ENCODE results near the gene KCNE5. TPM values are rescaled to one million over a fixed set of nuclear protein-coding genes. Genes with fewer than 3 reads are reported as not detected.
A peak's percentile ranks its signal among the peaks of the same experiment; 100 is the strongest.

Gene KCNE5
- total and polyA plus RNA-seq, 9 of the 15 experiments (the other 6 are each of a cell fraction or from before 2014, with no cell fraction given): 0.08 to 0.38 (median 0.21) TPM; not detected in 1

DNA sequence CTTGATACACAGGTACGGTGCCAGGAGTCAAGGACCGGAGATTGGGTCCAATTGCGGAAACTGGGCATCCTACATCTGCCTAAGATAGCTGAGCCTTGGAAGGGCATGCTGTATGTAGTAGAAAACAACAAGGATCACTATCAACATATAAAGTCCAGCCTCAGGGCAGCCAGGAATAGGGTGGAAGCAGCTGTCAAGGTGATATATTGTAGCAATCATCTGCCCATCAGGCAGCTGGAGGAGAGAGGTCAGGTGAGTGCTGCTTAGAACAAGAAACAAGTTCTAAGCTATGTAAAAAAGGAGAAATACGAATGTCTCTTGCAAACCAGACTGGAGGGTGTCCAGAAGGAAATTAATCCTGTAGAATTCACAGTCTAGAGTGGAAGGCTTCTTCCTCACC lies 34.8 kb downstream of the KCNE5 start:
- H3K4me3 ChIP-seq: no peak overlapping the region
- ChIA-PET CTCF (ENCODE audit: low intra/inter-chr PET ratio) (interaction anchor here (0.6 kb wide), 1 partner anchor 1748 kb away, joined by 3 read pairs; no protein-coding TSS in a partner anchor), POLR2A (no interaction called here)
- H2AFZ ChIP-seq (ENCODE audit: low read depth, low read length): no peak overlapping the region
- H4K20me1 ChIP-seq (replicated peaks; ENCODE audit: control insufficient read depth, insufficient read depth, low read length): no peaks in the 10 kb centered on the region
- FAIRE-seq: no peak
- no peaks in the 10 kb centered on the region for H3K9me3 ChIP-seq (replicated peaks; ENCODE audit: control insufficient read depth, insufficient read depth, low read depth, low read length)
- H3K27ac ChIP-seq (ENCODE audit: extremely low read depth, low read depth, low read length): no peak overlapping the region
- no TSS peak for BruUV-seq (replicated peaks)
- DNase-seq (ENCODE audit: extremely low read depth in 1 of 4, low spot score in 3 of 4): no peak
- intact Hi-C loops (cut with micrococcal nuclease) (no loop called here), in situ Hi-C loops (cut with MboI) (no loop called here)
- H3K36me3 ChIP-seq (ENCODE audit: control insufficient read depth, insufficient read depth, low read length): no peaks in the 10 kb centered on the region
- no peaks in the 10 kb centered on the region for H3K4me1 ChIP-seq (replicated peaks in 1 of 2; ENCODE audit: control insufficient read depth in 2 of 2, insufficient read depth in 2 of 2, low read length in 2 of 2)
- no peak for TF ChIP-seq ARNT (IDR thresholded peaks at IDR 0.05)
- TF ChIP-seq DLX4 (CRISPR knock-in tag; IDR thresholded peaks at IDR 0.05): no peak
- peak; percentile 60 for TF ChIP-seq MEIS2 (IDR thresholded peaks at IDR 0.05; ENCODE audit: partially characterized antibody)
- TF ChIP-seq TAF7 (tag; IDR thresholded peaks at IDR 0.05): no peak
- TF ChIP-seq FOS (IDR thresholded peaks at IDR 0.05; ENCODE audit: extremely low read depth, insufficient read length): no peak
- H3K27me3 ChIP-seq (ENCODE audit: control insufficient read depth in 2 of 2, insufficient read depth in 2 of 2, low read length in 2 of 2): peaks cover 0 to 12% of the 10 kb centered on the region in 2 experiments; a peak in 3 of 5 replicates
- no peaks in the 10 kb centered on the region for H3K79me2 ChIP-seq (ENCODE audit: control insufficient read depth, insufficient read depth, low read length)
- H3K9ac ChIP-seq (ENCODE audit: insufficient read depth in 1 of 2, low read depth in 2 of 2, low read length in 2 of 2): no peak overlapping the region
- no peak overlapping the region for H3K4me2 ChIP-seq (ENCODE audit: insufficient read depth, low read length)
- H3K9me1 ChIP-seq (ENCODE audit: control insufficient read depth, insufficient read depth, low read length): no peaks in the 10 kb centered on the region
- 0% methylated on average over 4 of the region's 4 CpGs for WGBS (ENCODE audit: insufficient coverage, low coverage, missing lambda C conversion rate)
- no peak for ATAC-seq

DNA sequence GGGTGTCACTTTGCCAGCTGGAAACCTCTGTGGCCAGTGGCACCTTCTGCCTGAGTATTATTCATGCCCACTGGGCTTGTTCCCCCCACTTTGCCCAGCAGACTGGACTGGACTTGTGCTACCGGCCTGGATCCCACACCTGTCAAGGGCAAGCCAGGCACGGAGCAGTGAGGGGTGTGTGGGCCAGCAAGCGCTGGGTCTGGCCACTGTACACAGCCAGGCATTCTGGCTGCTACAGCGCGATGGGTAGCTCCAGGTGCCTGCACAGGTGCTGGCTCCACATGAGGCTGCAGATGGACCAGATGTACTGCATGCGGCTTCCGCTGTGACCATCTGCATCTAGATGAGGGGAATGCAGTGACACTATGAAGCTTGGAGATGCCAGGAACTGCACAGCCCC lies 39.5 kb downstream of the KCNE5 start:
- FAIRE-seq: no peak

More for the DNA sequence above, 39.5 kb downstream of the KCNE5 start:
- Histone ChIP-seq H2AFZ (ENCODE audit: low read depth, low read length) (no peak overlapping the region), H3K36me3 (ENCODE audit: control insufficient read depth, insufficient read depth, low read length) (no peaks in the 10 kb centered on the region), H4K20me1 (replicated peaks; ENCODE audit: control insufficient read depth, insufficient read depth, low read length) (no peaks in the 10 kb centered on the region), H3K79me2 (ENCODE audit: control insufficient read depth, insufficient read depth, low read length) (no peaks in the 10 kb centered on the region), H3K4me2 (ENCODE audit: insufficient read depth, low read length) (no peak overlapping the region), H3K9ac (ENCODE audit: insufficient read depth in 1 of 2, low read depth in 2 of 2, low read length in 2 of 2) (no peak overlapping the region), H3K4me1 (replicated peaks in 1 of 2; ENCODE audit: control insufficient read depth in 2 of 2, insufficient read depth in 2 of 2, low read length in 2 of 2) (no peaks in the 10 kb centered on the region), H3K27me3 (ENCODE audit: control insufficient read depth in 2 of 2, insufficient read depth in 2 of 2, low read length in 2 of 2) (peaks cover 3 to 17% of the 10 kb centered on the region in 2 experiments; a peak in 3 of 5 replicates), H3K9me1 (ENCODE audit: control insufficient read depth, insufficient read depth, low read length) (no peaks in the 10 kb centered on the region), H3K27ac (ENCODE audit: extremely low read depth, low read depth, low read length) (no peak overlapping the region), H3K9me3 (replicated peaks; ENCODE audit: control insufficient read depth, insufficient read depth, low read depth, low read length) (no peaks in the 10 kb centered on the region), H3K4me3 (no peak overlapping the region)
- no peak for ATAC-seq
- TF ChIP-seq ZNF695 (CRISPR knock-in tag; IDR thresholded peaks at IDR 0.05) (no peak), SMARCC2 (IDR thresholded peaks at IDR 0.05; ENCODE audit: low read depth) (no peak)
- BruUV-seq (replicated peaks): no TSS peak
- POLR2A ChIA-PET: interaction anchor here (0.5 kb wide), 1 partner anchor 50 kb away, joined by 4 read pairs; no protein-coding TSS in a partner anchor
- DNase-seq (ENCODE audit: extremely low read depth in 1 of 4, low spot score in 3 of 4): no peak
- intact Hi-C loops (cut with micrococcal nuclease): no loop called here
- WGBS (ENCODE audit: insufficient coverage, low coverage, missing lambda C conversion rate): 3% methylated on average over 5 of the region's 7 CpGs
- in situ Hi-C loops (cut with MboI): no loop called here
- CTCF ChIA-PET (ENCODE audit: low intra/inter-chr PET ratio): no interaction called here

All from K562 (cell line).